Femur (tissue), 1 donor: ENCODE measurements around the gene PBX3.
A peak's percentile ranks its signal among the peaks of the same experiment; 100 is the strongest.
"Not testable (repeated sequence)": the region's sequence is repeated elsewhere in the genome, so short reads cannot be mapped to it uniquely, and the experiment has no call there.

Experiments used
- DNase-seq: peaks from one replicate; pipeline ENCODE4 v3.0.0-alpha.2; 2017

Gene PBX3

GRCh38 chr9:125749287-125749935 is 2.2 kb downstream of the PBX3 start:
- no peak for DNase-seq

DNA sequence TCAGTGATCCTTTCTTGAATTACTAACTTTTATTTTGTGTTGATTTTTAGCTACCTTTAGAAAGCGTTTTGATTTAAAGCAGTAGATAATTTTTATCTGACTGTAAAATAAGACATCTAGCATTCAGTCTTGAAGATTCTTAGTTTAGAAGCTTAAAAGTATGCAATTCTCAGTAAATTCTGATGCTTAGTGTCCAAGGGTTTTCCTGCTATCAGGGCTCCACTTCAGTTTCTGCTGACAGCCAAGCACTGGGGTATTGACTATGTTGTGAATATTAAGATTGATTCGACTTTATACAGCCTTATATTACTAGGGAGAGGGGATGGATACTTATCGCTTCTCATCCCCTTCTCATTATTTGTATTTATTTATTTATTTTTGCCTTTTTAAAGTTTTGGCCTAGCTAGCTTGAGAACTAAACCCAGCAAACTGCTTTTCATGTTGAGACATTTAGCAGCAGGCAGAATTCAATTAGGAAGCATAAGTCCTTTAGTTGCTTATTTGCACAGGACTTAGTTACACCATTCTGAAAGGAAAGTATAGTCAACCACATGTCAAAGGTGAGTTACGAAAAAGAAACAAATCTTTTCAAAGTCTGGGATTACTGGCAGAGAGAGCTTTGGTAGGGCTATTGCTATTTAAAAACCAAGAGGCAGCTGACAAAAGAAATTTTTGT is 2.9 kb downstream of the PBX3 start:
- no peak for DNase-seq

DNA sequence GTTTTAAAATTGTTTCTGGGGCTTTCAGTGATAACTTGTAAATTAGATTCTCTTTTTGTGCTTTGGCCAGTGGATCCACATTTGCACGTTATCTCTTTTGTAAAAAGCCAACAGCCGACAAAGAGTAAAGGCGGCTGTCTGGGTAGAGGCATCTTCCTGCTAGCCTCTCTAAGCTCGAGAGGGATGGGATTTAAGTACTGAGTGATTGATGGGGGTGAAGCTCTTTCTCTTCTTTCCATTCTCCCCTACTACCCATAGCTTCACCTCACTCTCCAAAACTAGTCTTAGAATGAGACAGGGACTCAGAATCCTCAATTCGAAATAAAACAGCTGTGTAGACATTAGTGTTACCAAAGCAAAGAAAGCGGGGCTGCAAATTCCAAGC is 3.4 kb downstream of the PBX3 start:
- DNase-seq: no peak

DNA sequence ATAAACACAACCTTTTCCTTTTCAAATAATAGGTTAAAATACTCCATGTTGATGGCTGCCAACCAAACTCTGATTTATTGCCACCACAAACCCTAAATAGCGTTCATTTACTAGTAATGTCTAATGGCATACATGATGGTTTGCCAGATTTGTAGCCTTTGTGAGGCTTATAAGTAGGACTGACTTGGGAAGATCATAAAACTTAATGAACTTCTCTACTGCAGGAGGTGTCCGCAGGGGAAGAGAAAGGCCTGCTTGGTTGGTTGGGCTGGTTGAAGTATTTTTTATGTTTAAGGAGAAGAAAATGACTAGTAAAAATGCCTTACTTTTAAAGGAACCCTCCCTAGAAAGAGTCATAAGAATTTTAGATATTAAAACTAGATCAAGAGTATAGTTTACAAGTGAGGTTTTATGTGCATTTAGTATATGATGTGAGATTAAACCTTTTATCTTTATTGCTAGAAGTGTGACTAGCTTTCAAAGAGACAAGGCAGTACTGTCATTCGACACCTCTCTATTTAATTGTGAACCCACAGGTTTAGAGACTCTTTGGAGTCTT is 5.0 kb downstream of the PBX3 start:
- no peak for DNase-seq

DNA sequence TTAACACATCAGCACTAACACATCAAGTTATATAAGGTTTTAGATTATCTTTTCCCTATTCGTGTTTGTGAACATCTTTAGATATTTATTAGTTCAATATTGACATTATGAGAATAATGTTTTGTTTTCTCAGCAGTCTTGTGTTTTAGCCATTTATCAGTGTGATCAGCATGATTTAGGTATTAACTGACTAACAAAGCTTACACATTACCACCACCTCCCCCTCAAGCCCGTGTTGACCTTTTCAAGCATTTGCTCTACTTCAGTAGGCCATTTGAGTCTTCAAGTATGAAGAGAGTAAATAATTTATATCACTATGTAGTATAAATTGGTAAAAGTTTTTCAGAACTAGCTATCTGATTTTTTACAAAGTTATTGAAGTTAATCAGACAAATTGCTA is 6.9 kb downstream of the PBX3 start:
- no peak for DNase-seq

DNA sequence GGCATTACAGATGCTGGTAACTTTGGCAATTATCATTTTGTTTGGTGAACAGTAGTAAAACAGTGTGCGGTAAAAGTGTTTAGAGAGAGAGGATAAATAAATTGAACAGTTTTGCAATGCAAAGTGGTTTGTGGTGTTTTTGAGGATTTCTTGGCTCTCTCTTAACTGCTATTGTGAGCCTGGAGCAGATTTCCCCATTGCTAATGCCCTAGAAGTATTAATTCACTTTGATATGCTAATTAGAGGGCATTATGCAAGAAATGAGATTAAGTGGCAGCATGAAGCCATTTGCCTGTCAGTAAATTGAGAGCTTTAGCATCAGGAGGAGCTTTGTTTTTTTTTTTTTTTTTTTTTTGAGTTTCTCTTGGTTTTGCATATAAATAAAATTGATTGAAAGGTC is 8.2 kb downstream of the PBX3 start:
- no peak for DNase-seq

- DNase-seq: no peak
These were observed 9.3 kb downstream of the PBX3 start for GRCh38 chr9:125756518-125756917.

DNA sequence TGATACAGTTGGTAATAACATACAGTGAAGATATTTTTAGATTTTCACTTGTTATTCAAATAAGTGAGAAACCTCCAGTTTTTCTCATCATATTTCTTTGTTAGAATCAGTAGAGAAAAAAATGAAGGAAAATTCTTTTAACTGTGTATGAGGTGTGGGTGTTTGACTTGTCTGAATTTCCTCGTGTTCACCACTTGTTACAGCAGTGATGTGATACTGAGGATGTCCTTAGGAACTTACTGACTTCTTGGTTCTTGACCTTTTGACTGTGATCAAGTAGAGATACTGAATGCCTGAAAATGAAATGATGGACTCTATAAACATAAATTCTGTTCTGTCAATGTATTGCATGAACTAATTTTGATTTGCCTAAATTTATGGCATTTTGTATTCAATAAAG is 10.7 kb downstream of the PBX3 start:
- no peak for DNase-seq

DNA sequence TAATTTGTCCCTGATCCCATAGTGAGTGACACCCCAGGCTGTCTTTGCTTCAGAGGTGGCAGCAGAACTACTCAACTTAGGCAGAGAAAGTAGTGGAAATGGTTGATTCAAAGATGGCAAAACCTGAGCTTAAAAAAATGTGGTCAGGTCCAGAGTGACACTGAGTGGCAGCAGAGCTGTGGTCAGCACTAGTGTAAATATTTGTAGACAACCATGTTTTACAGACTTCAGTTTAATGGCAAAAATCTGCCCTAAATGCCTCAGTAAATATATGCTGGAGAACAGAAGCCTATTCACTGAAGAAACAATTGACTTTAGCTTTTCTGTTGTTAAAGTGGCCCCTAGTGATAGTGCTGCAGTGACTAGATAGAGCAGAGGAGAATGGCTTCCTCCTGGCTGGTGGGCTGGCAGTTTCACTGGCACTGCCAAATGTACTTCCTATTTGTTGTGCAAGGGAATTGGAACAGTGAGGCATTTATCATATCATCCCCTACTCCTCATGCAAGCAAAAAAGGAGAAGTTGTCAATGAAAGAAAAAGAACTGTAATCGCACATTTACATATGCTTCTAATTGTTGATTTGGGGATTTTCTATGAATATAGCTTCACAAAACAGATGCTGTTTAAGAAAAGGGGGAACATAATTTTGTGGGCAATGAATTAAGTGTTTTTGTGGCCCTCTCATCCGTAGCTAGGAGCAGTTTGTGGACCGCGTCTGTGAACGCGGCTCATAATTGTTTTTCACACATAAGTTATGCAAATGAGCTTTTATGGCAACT is 12.0 kb downstream of the PBX3 start:
- peak; percentile 27 for DNase-seq

GRCh38 chr9:125759764-125760129 is 12.6 kb downstream of the PBX3 start:
- DNase-seq: no peak

DNA sequence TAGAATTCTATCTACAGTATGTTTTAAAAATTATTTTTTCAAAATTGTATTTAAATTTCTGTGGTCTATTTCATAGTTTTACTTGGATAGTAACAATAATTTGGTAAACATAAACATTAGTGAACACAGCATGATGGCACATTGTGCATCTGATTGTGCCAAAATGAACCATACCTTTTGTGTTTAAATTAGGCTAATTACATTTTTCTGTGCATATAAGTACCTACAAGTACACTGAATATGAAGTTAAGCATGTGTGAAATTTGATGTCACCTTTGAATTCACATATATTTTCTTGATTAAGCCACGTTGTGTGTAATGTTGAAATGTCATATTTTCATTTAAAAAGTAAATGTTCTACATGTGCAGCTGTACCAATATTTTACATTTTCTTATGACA is 13.4 kb downstream of the PBX3 start:
- no peak for DNase-seq

GRCh38 chr9:125761676-125762450 is 14.7 kb downstream of the PBX3 start:
- no peak for DNase-seq

- no peak for DNase-seq
These were observed 16.2 kb downstream of the PBX3 start for GRCh38 chr9:125763394-125763801.

GRCh38 chr9:125764198-125764597 is 17.0 kb downstream of the PBX3 start:
- no peak for DNase-seq

GRCh38 chr9:125766468-125767221 is 19.5 kb downstream of the PBX3 start:
- DNase-seq: no peak

DNA sequence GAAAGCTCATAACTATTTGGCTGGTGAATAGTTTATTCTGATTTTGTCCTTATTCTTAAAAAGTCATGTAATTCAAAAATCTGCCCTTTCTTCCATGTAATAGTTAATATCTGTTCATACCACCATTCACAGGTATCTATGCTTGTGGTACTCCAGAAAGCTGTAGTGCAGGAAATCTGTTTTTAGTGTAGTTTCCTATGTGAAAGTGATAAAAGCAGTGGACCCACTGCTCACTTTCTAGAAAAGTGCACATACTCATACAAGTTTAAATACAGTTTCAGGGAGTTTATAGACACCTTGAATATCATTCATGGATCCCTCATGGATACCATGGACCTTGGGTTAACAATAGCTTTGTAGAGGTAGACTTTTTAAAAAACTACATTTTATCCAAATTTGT is 20.2 kb downstream of the PBX3 start:
- no peak for DNase-seq

DNA sequence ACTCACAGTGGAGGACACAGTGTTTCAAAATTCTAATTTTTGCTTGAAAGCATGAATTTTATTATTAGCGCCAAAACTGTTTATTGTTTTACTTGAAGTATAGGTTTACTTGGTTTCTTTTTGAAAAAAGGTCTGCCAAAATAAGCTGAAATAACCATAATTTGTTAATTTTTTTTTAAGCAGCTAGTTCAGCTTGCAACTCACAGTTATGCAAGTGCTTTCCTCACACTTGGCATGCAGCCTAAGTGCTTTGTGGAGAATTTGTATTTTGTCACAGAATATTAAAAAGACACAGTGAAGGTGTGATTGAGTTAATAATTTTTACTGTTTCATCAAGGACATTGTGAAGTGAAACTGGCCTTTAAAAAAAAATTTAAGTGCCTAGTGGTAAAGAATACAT is 21.6 kb downstream of the PBX3 start:
- DNase-seq: no peak

DNA sequence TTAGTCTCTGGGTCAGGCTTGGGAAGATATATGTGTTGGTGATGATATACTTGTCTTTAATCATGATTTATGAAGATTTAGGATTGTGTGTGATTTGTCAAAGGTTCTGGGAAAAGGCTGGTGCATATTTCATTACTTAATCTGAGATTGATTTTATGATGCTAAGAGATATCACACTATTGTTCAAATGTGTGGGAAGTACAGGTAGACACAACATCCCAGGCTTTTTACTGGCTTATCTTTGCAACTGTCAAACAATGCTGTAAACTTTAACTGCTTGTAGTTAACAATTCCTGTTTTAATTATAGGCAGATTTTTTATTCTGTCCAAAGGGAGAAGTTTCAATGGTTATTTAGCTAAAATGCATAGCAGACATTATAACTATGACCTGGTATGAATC is 23.9 kb downstream of the PBX3 start:
- no peak for DNase-seq

DNA sequence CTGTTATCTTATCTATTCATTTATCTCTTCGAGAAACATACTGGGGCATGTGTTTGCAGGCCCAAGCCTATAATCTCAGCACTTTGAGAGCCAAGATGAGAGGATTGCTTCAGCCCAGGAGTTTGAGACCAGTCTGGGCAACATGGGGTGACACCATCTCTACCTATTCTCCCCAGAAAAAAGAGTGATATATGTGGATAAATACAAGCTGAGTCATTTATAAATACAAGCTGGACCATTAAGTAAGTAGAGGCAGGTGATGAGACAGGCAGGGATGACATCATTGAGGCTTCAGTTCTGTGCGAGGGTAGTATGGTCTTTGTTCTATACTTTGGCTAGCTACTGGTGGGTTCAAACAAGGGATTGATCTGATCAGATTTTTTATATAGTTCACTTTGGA is 25.6 kb downstream of the PBX3 start:
- DNase-seq: no peak

GRCh38 chr9:125774106-125774505 is 26.9 kb downstream of the PBX3 start:
- DNase-seq: no peak

DNA sequence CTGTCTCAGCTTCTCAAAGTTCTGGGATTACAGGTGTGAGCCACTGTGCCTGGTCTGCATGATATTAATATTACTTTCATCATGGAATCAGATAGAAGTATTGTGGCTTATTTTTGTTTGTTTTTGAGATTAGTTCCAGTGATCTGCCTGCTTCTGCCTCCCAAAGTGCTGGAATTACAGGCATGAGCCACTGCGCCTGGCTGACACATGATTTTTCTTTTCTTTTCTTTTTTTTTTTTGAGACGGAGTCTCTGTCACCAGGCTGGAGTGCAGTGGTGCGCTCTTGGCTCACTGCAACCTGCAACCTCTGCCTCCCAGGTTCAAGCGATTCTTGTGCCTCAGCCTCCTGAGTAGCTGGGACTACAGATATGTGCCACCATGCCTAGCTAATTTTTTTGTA is 29.6 kb downstream of the PBX3 start:
- DNase-seq: not testable (repeated sequence)

- not testable (repeated sequence) for DNase-seq
These were observed 31.5 kb downstream of the PBX3 start for GRCh38 chr9:125778538-125779219.
